ENCODE results near the gene KNOP1.
A peak's percentile ranks its signal among the peaks of the same experiment; 100 is the strongest.

Gene KNOP1

DNA sequence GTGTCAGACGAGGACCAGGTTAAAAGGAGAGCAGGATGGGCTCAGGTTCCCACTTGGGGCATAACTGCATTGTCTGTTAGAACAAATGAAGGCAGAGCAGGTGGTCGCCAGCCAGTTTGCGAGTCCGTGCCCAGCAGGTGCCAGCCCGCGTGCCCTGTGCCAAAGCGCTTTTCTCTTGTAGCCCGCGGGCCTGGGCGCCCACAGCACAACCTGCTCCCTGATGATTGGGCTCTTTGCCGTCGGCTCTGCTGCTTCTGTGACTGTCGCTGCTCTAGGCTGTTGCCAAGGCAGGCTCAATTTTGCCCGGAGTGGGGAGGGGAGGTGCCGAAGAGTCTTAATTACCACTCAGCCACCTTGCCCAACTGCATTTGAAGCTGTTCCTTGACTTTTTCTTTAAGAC, 21.1 kb downstream of the KNOP1 start:
- Histone ChIP-seq H3K27ac (ENCODE audit: low read length) (peak overlapping the region; percentile 37), H3K4me1 (ENCODE audit: control insufficient read depth, insufficient read depth, low read length) (peaks cover 16% of the 10 kb centered on the region), H3K27me3 (ENCODE audit: control insufficient read depth in 1 of 2, insufficient read depth in 2 of 2, low read length in 2 of 2) (no peaks in the 10 kb centered on the region), H3K4me3 (ENCODE audit: low read length in 2 of 2) (no peak overlapping the region), H3K9me3 (ENCODE audit: control insufficient read depth in 2 of 2, low read length in 2 of 2) (no peaks in the 10 kb centered on the region), H3K9ac (ENCODE audit: low read length in 2 of 2) (no peak overlapping the region), H3K36me3 (ENCODE audit: control insufficient read depth in 2 of 2, insufficient read depth in 2 of 2, low read length in 2 of 2) (peaks cover 7 to 14% of the 10 kb centered on the region in 2 donors)

GRCh38 chr16:19696328-19696727, 21.7 kb downstream of the KNOP1 start:
- H3K27me3 ChIP-seq (ENCODE audit: control insufficient read depth in 1 of 2, insufficient read depth in 2 of 2, low read length in 2 of 2): no peaks in the 10 kb centered on the region
- H3K36me3 ChIP-seq (ENCODE audit: control insufficient read depth in 2 of 2, insufficient read depth in 2 of 2, low read length in 2 of 2): peaks cover 10 to 17% of the 10 kb centered on the region in 2 donors
- no peak overlapping the region for H3K4me3 ChIP-seq (ENCODE audit: low read length in 2 of 2)
- no peak overlapping the region for H3K9ac ChIP-seq (ENCODE audit: low read length in 2 of 2)
- H3K4me1 ChIP-seq (ENCODE audit: control insufficient read depth, insufficient read depth, low read length): peaks cover 16% of the 10 kb centered on the region
- peak overlapping the region; percentile 41 for H3K27ac ChIP-seq (ENCODE audit: low read length)
- no peaks in the 10 kb centered on the region for H3K9me3 ChIP-seq (ENCODE audit: control insufficient read depth in 2 of 2, low read length in 2 of 2)

DNA sequence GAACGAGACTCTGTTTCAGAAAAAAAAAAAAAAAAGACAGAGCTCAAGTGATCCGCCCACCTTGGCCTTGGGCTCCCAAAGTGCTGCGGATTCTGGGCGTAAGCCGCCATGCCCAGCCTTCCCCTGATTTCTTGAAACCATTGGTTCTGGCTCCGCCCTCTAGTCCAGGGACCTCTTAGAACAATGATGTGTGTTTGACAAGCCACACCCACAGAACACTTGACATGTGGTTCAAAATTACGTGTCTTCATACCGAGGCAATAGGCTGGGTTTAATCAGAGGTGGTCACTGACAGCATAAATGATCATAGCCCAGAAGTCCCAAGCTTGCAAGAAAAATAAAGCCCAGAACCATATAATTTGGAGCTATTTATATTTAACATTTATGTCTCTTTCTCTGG, 23.0 kb downstream of the KNOP1 start:
- Histone ChIP-seq H3K36me3 (ENCODE audit: control insufficient read depth in 2 of 2, insufficient read depth in 2 of 2, low read length in 2 of 2) (peaks cover 12 to 20% of the 10 kb centered on the region in 2 donors), H3K9ac (ENCODE audit: low read length in 2 of 2) (no peak overlapping the region), H3K27ac (ENCODE audit: low read length) (no peak overlapping the region), H3K4me3 (ENCODE audit: low read length in 2 of 2) (no peak overlapping the region), H3K27me3 (ENCODE audit: control insufficient read depth in 1 of 2, insufficient read depth in 2 of 2, low read length in 2 of 2) (no peaks in the 10 kb centered on the region), H3K9me3 (ENCODE audit: control insufficient read depth in 2 of 2, low read length in 2 of 2) (no peaks in the 10 kb centered on the region), H3K4me1 (ENCODE audit: control insufficient read depth, insufficient read depth, low read length) (peaks cover 13% of the 10 kb centered on the region)

- H3K9me3 ChIP-seq (ENCODE audit: control insufficient read depth in 2 of 2, low read length in 2 of 2): no peaks in the 10 kb centered on the region
- no peak overlapping the region for H3K4me3 ChIP-seq (ENCODE audit: low read length in 2 of 2)
- peaks cover 3% of the 10 kb centered on the region for H3K4me1 ChIP-seq (ENCODE audit: control insufficient read depth, insufficient read depth, low read length)
- no peak overlapping the region for H3K9ac ChIP-seq (ENCODE audit: low read length in 2 of 2)
- no peaks in the 10 kb centered on the region for H3K27me3 ChIP-seq (ENCODE audit: control insufficient read depth in 1 of 2, insufficient read depth in 2 of 2, low read length in 2 of 2)
- H3K36me3 ChIP-seq (ENCODE audit: control insufficient read depth in 2 of 2, insufficient read depth in 2 of 2, low read length in 2 of 2): peaks cover 13 to 26% of the 10 kb centered on the region in 2 donors
- no peak overlapping the region for H3K27ac ChIP-seq (ENCODE audit: low read length)
Measured at GRCh38 chr16:19691161-19691711, 26.8 kb downstream of the KNOP1 start.

- no peak overlapping the region for H3K9ac ChIP-seq (ENCODE audit: low read length in 2 of 2)
- no peaks in the 10 kb centered on the region for H3K4me1 ChIP-seq (ENCODE audit: control insufficient read depth, insufficient read depth, low read length)
- no peak overlapping the region for H3K27ac ChIP-seq (ENCODE audit: low read length)
- no peak overlapping the region for H3K4me3 ChIP-seq (ENCODE audit: low read length in 2 of 2)
- no peaks in the 10 kb centered on the region for H3K27me3 ChIP-seq (ENCODE audit: control insufficient read depth in 1 of 2, insufficient read depth in 2 of 2, low read length in 2 of 2)
- peaks cover 19 to 33% of the 10 kb centered on the region in 2 donors for H3K36me3 ChIP-seq (ENCODE audit: control insufficient read depth in 2 of 2, insufficient read depth in 2 of 2, low read length in 2 of 2)
- peaks cover 0 to 3% of the 10 kb centered on the region in 2 donors for H3K9me3 ChIP-seq (ENCODE audit: control insufficient read depth in 2 of 2, low read length in 2 of 2)
Measured at GRCh38 chr16:19690196-19690595, 27.8 kb downstream of the KNOP1 start.

DNA sequence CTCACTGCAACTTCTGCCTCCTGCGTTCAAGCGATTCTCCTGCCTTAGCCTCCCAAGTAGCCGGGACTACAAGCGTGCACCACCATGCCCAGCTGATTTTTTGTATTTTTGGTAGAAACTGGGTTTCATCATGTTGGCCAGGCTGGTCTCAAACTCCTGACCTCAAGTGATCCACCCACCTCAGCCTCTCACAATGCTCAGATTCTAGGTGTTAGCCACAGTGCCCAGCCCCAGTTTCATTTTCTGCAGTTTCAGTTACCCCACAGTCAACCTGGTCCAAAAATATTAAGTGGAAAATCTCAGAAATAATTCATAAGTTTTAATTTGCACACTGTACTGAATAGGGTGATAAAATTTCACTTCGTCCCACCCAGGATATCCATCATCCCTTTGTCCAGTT, 28.7 kb downstream of the KNOP1 start:
- Histone ChIP-seq H3K9ac (ENCODE audit: low read length in 2 of 2) (no peak overlapping the region), H3K9me3 (ENCODE audit: control insufficient read depth in 2 of 2, low read length in 2 of 2) (peaks cover 0 to 3% of the 10 kb centered on the region in 2 donors), H3K36me3 (ENCODE audit: control insufficient read depth in 2 of 2, insufficient read depth in 2 of 2, low read length in 2 of 2) (peaks cover 22 to 39% of the 10 kb centered on the region in 2 donors), H3K4me3 (ENCODE audit: low read length in 2 of 2) (no peak overlapping the region), H3K4me1 (ENCODE audit: control insufficient read depth, insufficient read depth, low read length) (no peaks in the 10 kb centered on the region), H3K27ac (ENCODE audit: low read length) (no peak overlapping the region), H3K27me3 (ENCODE audit: control insufficient read depth in 1 of 2, insufficient read depth in 2 of 2, low read length in 2 of 2) (no peaks in the 10 kb centered on the region)

DNA sequence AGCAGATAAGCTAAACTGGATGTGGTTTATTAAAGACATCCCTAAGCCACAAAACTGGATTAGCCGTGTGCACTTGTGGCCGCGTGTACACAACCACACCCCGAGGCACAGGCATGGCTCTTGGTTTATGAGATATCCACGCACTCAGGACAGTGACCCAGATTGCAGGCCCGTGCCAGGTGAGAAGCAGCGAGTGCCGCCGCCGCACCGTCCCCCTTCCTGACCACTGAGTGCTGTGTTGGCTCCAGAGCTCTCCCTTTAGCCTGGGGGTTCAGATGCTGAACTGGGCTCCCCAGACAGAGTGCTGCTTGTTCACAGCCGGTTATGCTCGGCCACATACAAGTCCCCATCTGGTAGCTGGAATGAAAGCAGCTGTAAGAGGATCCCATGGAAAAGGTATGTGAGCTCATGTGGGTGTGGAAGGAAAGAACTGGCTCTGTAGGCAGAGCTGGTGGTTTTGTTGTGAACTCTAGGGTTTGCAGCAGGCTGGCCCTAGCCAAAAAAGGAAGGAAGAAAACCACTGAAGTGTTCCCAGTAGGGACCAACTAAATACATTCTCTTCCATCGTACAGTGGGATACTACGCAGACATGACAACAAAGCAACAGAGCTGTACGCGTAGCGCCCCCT, 29.5 kb downstream of the KNOP1 start:
- H3K9me3 ChIP-seq (ENCODE audit: control insufficient read depth in 2 of 2, low read length in 2 of 2): peaks cover 0 to 3% of the 10 kb centered on the region in 2 donors
- no peak overlapping the region for H3K4me3 ChIP-seq (ENCODE audit: low read length in 2 of 2)
- no peak overlapping the region for H3K27ac ChIP-seq (ENCODE audit: low read length)
- no peak overlapping the region for H3K9ac ChIP-seq (ENCODE audit: low read length in 2 of 2)
- peaks cover 29 to 47% of the 10 kb centered on the region in 2 donors for H3K36me3 ChIP-seq (ENCODE audit: control insufficient read depth in 2 of 2, insufficient read depth in 2 of 2, low read length in 2 of 2)
- no peaks in the 10 kb centered on the region for H3K4me1 ChIP-seq (ENCODE audit: control insufficient read depth, insufficient read depth, low read length)
- H3K27me3 ChIP-seq (ENCODE audit: control insufficient read depth in 1 of 2, insufficient read depth in 2 of 2, low read length in 2 of 2): no peaks in the 10 kb centered on the region

DNA sequence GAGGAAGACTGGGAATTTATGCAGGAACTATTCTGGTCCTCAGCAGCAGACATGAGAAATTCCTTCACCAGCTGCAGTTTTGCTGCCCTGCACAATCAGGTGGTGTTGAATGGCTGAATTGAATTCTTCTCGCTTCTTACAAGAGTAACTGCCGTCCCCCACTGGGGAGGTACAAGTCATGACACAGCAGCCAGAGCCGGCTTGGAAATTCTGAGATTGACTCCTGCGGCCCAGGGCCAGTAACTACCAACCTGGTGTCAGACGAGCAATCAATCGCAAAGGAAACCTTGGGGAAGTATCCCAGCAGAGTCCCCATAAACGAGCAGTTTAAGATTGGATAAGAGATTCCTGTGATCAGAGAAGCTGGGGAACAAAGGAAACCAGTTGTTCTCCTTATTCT, 30.7 kb downstream of the KNOP1 start:
- H3K9ac ChIP-seq (ENCODE audit: low read length in 2 of 2): no peak overlapping the region
- H3K27me3 ChIP-seq (ENCODE audit: control insufficient read depth in 1 of 2, insufficient read depth in 2 of 2, low read length in 2 of 2): no peaks in the 10 kb centered on the region
- no peak overlapping the region for H3K4me3 ChIP-seq (ENCODE audit: low read length in 2 of 2)
- peaks cover 0 to 3% of the 10 kb centered on the region in 2 donors for H3K9me3 ChIP-seq (ENCODE audit: control insufficient read depth in 2 of 2, low read length in 2 of 2)
- peaks cover 33 to 57% of the 10 kb centered on the region in 2 donors for H3K36me3 ChIP-seq (ENCODE audit: control insufficient read depth in 2 of 2, insufficient read depth in 2 of 2, low read length in 2 of 2)
- H3K4me1 ChIP-seq (ENCODE audit: control insufficient read depth, insufficient read depth, low read length): no peaks in the 10 kb centered on the region
- H3K27ac ChIP-seq (ENCODE audit: low read length): no peak overlapping the region

DNA sequence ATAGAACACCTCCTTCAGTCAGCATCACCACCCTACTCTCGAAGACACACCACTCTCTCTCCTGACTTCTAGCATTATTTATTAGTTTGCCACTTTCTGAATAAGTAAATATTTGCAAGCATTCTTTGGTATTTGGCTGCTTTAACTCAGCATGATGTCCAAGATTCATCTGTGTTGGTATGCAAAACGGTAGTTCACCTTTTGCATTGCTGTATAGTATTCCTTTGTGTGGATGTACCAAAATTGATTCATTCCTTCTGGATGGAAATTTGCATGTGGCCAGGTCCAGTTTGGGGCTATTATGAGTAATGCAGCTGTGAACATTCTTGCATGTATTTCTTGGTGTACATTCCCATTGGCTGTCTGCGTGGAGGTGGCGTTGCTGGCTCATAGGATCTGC, 32.9 kb downstream of the KNOP1 start:
- H3K4me1 ChIP-seq (ENCODE audit: control insufficient read depth, insufficient read depth, low read length): no peaks in the 10 kb centered on the region
- no peak overlapping the region for H3K27ac ChIP-seq (ENCODE audit: low read length)
- H3K36me3 ChIP-seq (ENCODE audit: control insufficient read depth in 2 of 2, insufficient read depth in 2 of 2, low read length in 2 of 2): peaks cover 26 to 56% of the 10 kb centered on the region in 2 donors
- H3K9ac ChIP-seq (ENCODE audit: low read length in 2 of 2): no peak overlapping the region
- H3K4me3 ChIP-seq (ENCODE audit: low read length in 2 of 2): no peak overlapping the region
- H3K27me3 ChIP-seq (ENCODE audit: control insufficient read depth in 1 of 2, insufficient read depth in 2 of 2, low read length in 2 of 2): no peaks in the 10 kb centered on the region
- H3K9me3 ChIP-seq (ENCODE audit: control insufficient read depth in 2 of 2, low read length in 2 of 2): peaks cover 0 to 3% of the 10 kb centered on the region in 2 donors

- peaks cover 0 to 3% of the 10 kb centered on the region in 2 donors for H3K9me3 ChIP-seq (ENCODE audit: control insufficient read depth in 2 of 2, low read length in 2 of 2)
- H3K36me3 ChIP-seq (ENCODE audit: control insufficient read depth in 2 of 2, insufficient read depth in 2 of 2, low read length in 2 of 2): peaks cover 32 to 58% of the 10 kb centered on the region in 2 donors
- no peak overlapping the region for H3K4me3 ChIP-seq (ENCODE audit: low read length in 2 of 2)
- no peak overlapping the region for H3K27ac ChIP-seq (ENCODE audit: low read length)
- no peak overlapping the region for H3K9ac ChIP-seq (ENCODE audit: low read length in 2 of 2)
- H3K27me3 ChIP-seq (ENCODE audit: control insufficient read depth in 1 of 2, insufficient read depth in 2 of 2, low read length in 2 of 2): no peaks in the 10 kb centered on the region
- no peaks in the 10 kb centered on the region for H3K4me1 ChIP-seq (ENCODE audit: control insufficient read depth, insufficient read depth, low read length)
Measured at GRCh38 chr16:19683453-19684236, 34.4 kb downstream of the KNOP1 start.
